Fibroblast of lung (primary cell): ENCODE results near the gene NAALADL1.

Experiments used
- CTCF ChIP-seq, 2 donors: IDR thresholded peaks in 1 of 2; conservative IDR thresholded peaks in 1 of 2; 1 replicate in 1 of 2; 2 replicates in 1 of 2; pipeline ENCODE4 v1.5.1; 2011 to 2012; ENCODE audit warnings: low read length in 2 of 2, control low read depth in 1 of 2, inconsistent platforms in 1 of 2, low read depth in 1 of 2, mild to moderate bottlenecking in 1 of 2
- EZH2 ChIP-seq: IDR thresholded peaks from 2 replicates; pipeline ENCODE4 v1.5.1; 2012; ENCODE audit warnings: low read length, control low read depth, mild to moderate bottlenecking; ENCODE audit errors: missing control alignments

GRCh38 chr11:65058419-65059054, at the start of gene NAALADL1:
- TF ChIP-seq CTCF (conservative IDR thresholded peaks at IDR 0.05 in 1 of 2, IDR thresholded peaks at IDR 0.05 in 1 of 2; ENCODE audit: low read depth in 1 of 2, low read length in 2 of 2) (no peak), EZH2 (no peak)
